Fibroblast of the aortic adventitia (primary cell): ENCODE measurements around the gene NLRP6. TPM values are rescaled to one million over a fixed set of nuclear protein-coding genes. Genes with fewer than 3 reads are reported as not detected.
"Not testable (repeated sequence)": the region's sequence is repeated elsewhere in the genome, so short reads cannot be mapped to it uniquely, and the experiment has no call there.

Experiments
- DNase-seq: peaks from one replicate; pipeline ENCODE4 v3.0.0-alpha.2; 2010; ENCODE audit warnings: low read depth
- H3K4me3 ChIP-seq: 2 replicates; pipeline ENCODE4 v1.5.1; 2011; ENCODE audit warnings: low read depth, mild to moderate bottlenecking, control low read depth, low read length, moderate library complexity
- CTCF ChIP-seq: IDR thresholded peaks from 2 replicates; pipeline ENCODE4 v1.5.1; 2011; ENCODE audit warnings: mild to moderate bottlenecking, low read length, control low read depth, inconsistent platforms; ENCODE audit not compliant: insufficient read depth
- total RNA-seq: library from RNA; depleted of rRNA; stranded (reverse); fragments of >200 nt; gene quantifications from 2 replicates; pipeline ENCODE4 v1.2.3, GENCODE V29; 2012; ENCODE audit warnings: low replicate concordance

NLRP6 gene
- total RNA-seq, 1 donor: not detected

GRCh38 chr11:267491-267994, 10.7 kb upstream of the NLRP6 start:
- no peak for TF ChIP-seq CTCF
- DNase-seq: no peak
- H3K4me3 ChIP-seq: no peak overlapping the region

- not testable (repeated sequence) for H3K4me3 ChIP-seq, DNase-seq
Measured at GRCh38 chr11:268716-269145, 9.5 kb upstream of the NLRP6 start.

- no peak for TF ChIP-seq CTCF
- H3K4me3 ChIP-seq: no peak overlapping the region
- DNase-seq: no peak
Measured at GRCh38 chr11:269146-269890, 8.9 kb upstream of the NLRP6 start.

GRCh38 chr11:270451-271318, 7.5 kb upstream of the NLRP6 start:
- DNase-seq: no peak
- no peak for TF ChIP-seq CTCF
- H3K4me3 ChIP-seq: no peak overlapping the region

GRCh38 chr11:271319-271715, 6.9 kb upstream of the NLRP6 start:
- TF ChIP-seq CTCF: no peak
- H3K4me3 ChIP-seq: no peak overlapping the region
- DNase-seq: no peak

- DNase-seq: no peak
- no peak for TF ChIP-seq CTCF
Measured at GRCh38 chr11:272195-272930, 5.8 kb upstream of the NLRP6 start.

GRCh38 chr11:272931-273198, 5.3 kb upstream of the NLRP6 start:
- no peak for TF ChIP-seq CTCF
- DNase-seq: no peak
- no peak overlapping the region for H3K4me3 ChIP-seq

More at GRCh38 chr11:272195-272930, 5.8 kb upstream of the NLRP6 start:
- no peak overlapping the region for H3K4me3 ChIP-seq
